Measurements from ENCODE around the gene ATP2B3.
A peak's percentile ranks its signal among the peaks of the same experiment; 100 is the strongest.

DNA sequence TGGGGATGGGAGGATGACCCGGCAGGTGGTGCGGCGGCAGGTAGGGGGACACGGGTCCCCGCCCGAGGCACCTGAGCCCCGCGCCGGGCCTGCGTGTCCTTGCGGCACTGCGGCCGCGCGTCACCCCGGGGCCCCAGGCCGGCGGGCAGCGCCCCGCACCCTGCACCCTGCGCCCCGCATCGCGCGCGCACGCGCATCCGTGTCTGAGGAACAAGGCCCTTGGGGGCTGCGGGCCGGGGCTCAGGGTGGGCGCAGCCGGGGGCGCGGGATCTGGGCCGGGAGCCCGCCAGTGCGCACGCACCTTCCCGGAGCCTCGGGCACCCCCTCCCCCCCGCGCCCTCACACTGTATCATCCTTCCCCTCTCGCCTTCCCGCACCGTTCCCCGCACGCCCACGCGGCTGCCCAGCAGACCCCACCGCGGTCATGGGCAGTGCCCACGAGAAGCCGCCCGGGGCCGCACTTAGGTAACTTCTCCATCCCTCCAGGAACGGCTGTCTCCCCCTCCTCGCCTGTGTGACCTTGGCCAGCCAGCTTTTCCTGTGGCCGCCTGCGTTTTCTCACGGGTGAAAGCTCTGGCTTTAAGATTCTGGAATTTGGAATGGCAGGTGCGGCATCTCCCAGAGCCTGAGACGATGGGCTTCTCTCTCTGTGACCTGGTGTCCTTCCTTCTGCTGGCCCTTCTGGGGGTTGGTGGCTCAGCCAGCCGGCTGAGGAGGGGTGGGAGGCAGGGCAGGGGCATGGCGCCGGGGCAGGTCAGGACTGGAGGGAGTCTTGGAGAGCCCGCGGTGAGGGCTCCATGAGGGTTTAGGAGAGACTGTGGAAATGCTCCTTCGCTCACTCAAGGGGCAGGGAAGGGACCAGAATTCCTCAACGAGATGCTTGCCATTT, 748 bp downstream of the ATP2B3 start:
- no peak for TF ChIP-seq POLR2A (IDR thresholded peaks at IDR 0.05; ENCODE audit: low read depth, low read length)
- no peak for TF ChIP-seq GATA2 (IDR thresholded peaks at IDR 0.05; ENCODE audit: insufficient read depth, insufficient read length, low read depth, low read length)
- TF ChIP-seq CTCF (IDR thresholded peaks at IDR 0.05; ENCODE audit: extremely low read depth in 1 of 2, insufficient read depth in 1 of 2, low read depth in 1 of 2, low read length in 2 of 2): no peak
- TF ChIP-seq MYC (IDR thresholded peaks at IDR 0.05; ENCODE audit: low read depth, low read length): no peak
- peak; percentile 88 for TF ChIP-seq EZH2 (IDR thresholded peaks at IDR 0.05; ENCODE audit: borderline replicate concordance, low read depth, low read length, severe bottlenecking)
- no peak for TF ChIP-seq POLR2AphosphoS5 (IDR thresholded peaks at IDR 0.05; ENCODE audit: insufficient read depth, low read depth, low read length)
- TF ChIP-seq MAX (IDR thresholded peaks at IDR 0.05; ENCODE audit: insufficient read depth, insufficient read length): no peak
- no peak for TF ChIP-seq FOS (IDR thresholded peaks at IDR 0.05; ENCODE audit: borderline replicate concordance, insufficient read depth, low read length)
